Lower leg skin (tissue), 4 donors: Measurements from ENCODE around the gene NOX5. TPM values are rescaled to one million over a fixed set of nuclear protein-coding genes. Genes with fewer than 3 reads are reported as not detected.

Experiments used
- DNase-seq, 2 donors: peaks; one replicate each; pipeline ENCODE4 v3.0.0-alpha.2; 2019; ENCODE audit warnings: low spot score in 2 of 2
- H3K4me3 ChIP-seq: fragments of 200-600 bp; sonication (generic); 2 replicates; pipeline ENCODE4 v1.5.1; 2017; ENCODE audit warnings: mild to moderate bottlenecking, low read depth; ENCODE audit not compliant: poor library complexity, severe bottlenecking
- CTCF ChIP-seq, 3 donors: fragments of 450-650 bp; IDR thresholded peaks; one replicate each; pipeline ENCODE4 v1.5.1; 2016; ENCODE audit warnings: antibody characterized with exemption in 3 of 3, mild to moderate bottlenecking in 3 of 3, moderate library complexity in 2 of 3
- POLR2A ChIP-seq, 2 donors: fragments of 450-650 bp; IDR thresholded peaks; one replicate each; pipeline ENCODE4 v1.6.1; 2016 to 2017; ENCODE audit warnings: antibody characterized with exemption in 2 of 2, mild to moderate bottlenecking in 1 of 2, moderate library complexity in 1 of 2
- WGBS, 2 donors: methylation state at CpG; one replicate each; pipeline ENCODE4 v1.1.5; 2018; 5-methylcytosine and 5-hydroxymethylcytosine counted together
- intact Hi-C: fragments of 100-400 bp; cut with DNase I; formaldehyde crosslinking; loops from one replicate; pipeline ENCODE4 v1.15.0; 2023; ENCODE audit warnings: low total_unique reads
- total RNA-seq, 4 donors: library from RNA; depleted of rRNA; stranded (reverse); fragments of >200 nt; gene quantifications; one replicate each; pipeline ENCODE4 v1.1.0, GENCODE V29; 2016

Gene NOX5
- total RNA-seq, 4 donors from 2014 or later: 0.04 to 0.29 (median 0.12) TPM

GRCh38 chr15:68994149-68994548 is 20.3 kb upstream of the NOX5 start:
- H3K4me3 ChIP-seq: no peak overlapping the region
- no peak for TF ChIP-seq POLR2A (IDR thresholded peaks at IDR 0.05)
- TF ChIP-seq CTCF (IDR thresholded peaks at IDR 0.05): no peak
- intact Hi-C loops: no loop called here
- WGBS, 2 donors: 72 to 79% methylated on average over 2 of the region's 2 CpGs
- peak in 1 of 2 donors; percentile 48 for DNase-seq

GRCh38 chr15:68994981-68995761 is 19.3 kb upstream of the NOX5 start:
- peak in 1 of 2 donors; percentile 57 for DNase-seq
- TF ChIP-seq CTCF (IDR thresholded peaks at IDR 0.05): no peak
- no peak for TF ChIP-seq POLR2A (IDR thresholded peaks at IDR 0.05)
- 95% methylated on average over 9 of the region's 9 CpGs for WGBS, 2 donors
- intact Hi-C loops: no loop called here
- H3K4me3 ChIP-seq: no peak overlapping the region

- 95 to 96% methylated on average over 4 of the region's 4 CpGs for WGBS, 2 donors
- no peak overlapping the region for H3K4me3 ChIP-seq
- intact Hi-C loops: loop anchor here (1.0 kb wide), 1 partner anchor 14 kb away; no protein-coding TSS in a partner anchor
- TF ChIP-seq CTCF (IDR thresholded peaks at IDR 0.05): no peak
- TF ChIP-seq POLR2A (IDR thresholded peaks at IDR 0.05): no peak
- peak in 1 of 2 donors; percentile 23 for DNase-seq
Measured at GRCh38 chr15:68997050-68997449, 17.4 kb upstream of the NOX5 start.

- 66 to 71% methylated on average over 4 of the region's 4 CpGs for WGBS, 2 donors
- DNase-seq: peak in 1 of 2 donors; percentile 17
- TF ChIP-seq POLR2A (IDR thresholded peaks at IDR 0.05): no peak
- no peak overlapping the region for H3K4me3 ChIP-seq
- intact Hi-C loops: loop anchor here (1.0 kb wide), 1 partner anchor 15 kb away; no protein-coding TSS in a partner anchor
Measured at GRCh38 chr15:68997930-68998777, 16.3 kb upstream of the NOX5 start.

GRCh38 chr15:68999091-68999490 is 15.4 kb upstream of the NOX5 start:
- 91 to 93% methylated on average over 6 of the region's 6 CpGs for WGBS, 2 donors
- DNase-seq: peak in 1 of 2 donors; percentile 34
- no peak for TF ChIP-seq POLR2A (IDR thresholded peaks at IDR 0.05)
- no peak for TF ChIP-seq CTCF (IDR thresholded peaks at IDR 0.05)
- H3K4me3 ChIP-seq: no peak overlapping the region
- intact Hi-C loops: no loop called here

- TF ChIP-seq POLR2A (IDR thresholded peaks at IDR 0.05) (no peak), CTCF (IDR thresholded peaks at IDR 0.05) (no peak)
- peak in 1 of 2 donors; percentile 14 for DNase-seq
- no peak overlapping the region for H3K4me3 ChIP-seq
- intact Hi-C loops: no loop called here
- 38 to 41% methylated on average over 5 of the region's 5 CpGs for WGBS, 2 donors
Measured at GRCh38 chr15:69000091-69000490, 14.4 kb upstream of the NOX5 start.
